GM18951 (cell line): Measurements from ENCODE around the gene CACNA1C.
"Not testable (repeated sequence)": the region's sequence is repeated elsewhere in the genome, so short reads cannot be mapped to it uniquely, and the experiment has no call there.

Experiments used
- POLR2A ChIP-seq: IDR thresholded peaks from 4 replicates; pipeline ENCODE4 v1.6.1; 2011; ENCODE audit warnings: mild to moderate bottlenecking; ENCODE audit not compliant: insufficient read length, insufficient read depth; ENCODE audit errors: extremely low read depth
- in situ Hi-C: fragments of 300-500 bp; cut with MboI; formaldehyde crosslinking; loops from one replicate; pipeline ENCODE4 v1.12.0; 2022; ENCODE audit warnings: low sequenced_read_pairs, mixed read lengths, inconsistent platforms; ENCODE audit not compliant: unreplicated experiment

CACNA1C gene

GRCh38 chr12:2099595-2099994 lies 46.8 kb downstream of the CACNA1C start:
- in situ Hi-C loops = no loop called here

DNA sequence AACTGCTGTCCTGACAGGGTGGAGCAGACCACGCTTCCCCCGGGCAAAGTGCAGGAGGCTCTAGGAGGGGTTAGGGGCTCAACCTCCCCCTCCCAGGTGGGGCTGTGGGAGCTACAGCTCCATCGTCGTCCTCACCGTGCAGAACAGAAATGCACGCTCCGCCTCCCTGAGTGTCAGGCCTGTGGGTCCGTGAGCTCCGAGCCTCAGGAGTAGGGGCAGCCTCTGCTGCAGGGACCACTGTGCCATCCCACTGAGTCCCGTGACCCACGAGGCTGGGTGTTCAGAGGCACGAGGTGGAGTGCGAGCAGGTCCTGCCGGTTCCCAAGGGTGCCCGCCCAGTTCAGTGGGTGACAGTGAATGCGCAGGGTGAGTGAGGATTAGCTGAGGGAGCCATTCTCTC lies 48.6 kb downstream of the CACNA1C start:
- in situ Hi-C loops = no loop called here
- TF ChIP-seq POLR2A = no peak

More at GRCh38 chr12:2099595-2099994, 46.8 kb downstream of the CACNA1C start:
- no peak for TF ChIP-seq POLR2A

- in situ Hi-C loops = no loop called here
- TF ChIP-seq POLR2A = no peak
Measured at GRCh38 chr12:2101771-2102170, 49.0 kb downstream of the CACNA1C start.

DNA sequence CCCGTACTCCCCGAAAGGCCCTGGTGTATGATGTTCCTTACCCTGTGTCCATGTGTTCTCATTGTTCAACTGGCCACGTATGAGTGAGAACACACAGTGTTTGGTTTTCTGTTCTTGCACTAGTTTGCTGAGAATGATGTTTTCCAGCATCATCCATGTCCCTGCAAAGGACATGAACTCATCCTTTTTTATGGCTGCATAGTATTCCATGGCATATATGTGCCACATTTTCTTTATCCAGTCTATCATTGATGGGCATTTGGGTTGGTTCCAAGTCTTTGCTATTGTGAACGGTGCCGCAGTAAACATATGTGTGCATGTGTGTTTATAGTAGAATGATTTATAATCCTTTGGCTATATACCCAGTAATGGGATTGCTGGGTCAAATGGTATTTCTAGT lies 49.9 kb downstream of the CACNA1C start:
- in situ Hi-C loops = not testable (repeated sequence)

- in situ Hi-C loops = not testable (repeated sequence)
Measured at GRCh38 chr12:2105387-2105786, 52.6 kb downstream of the CACNA1C start.

- TF ChIP-seq POLR2A = no peak
- in situ Hi-C loops = no loop called here
Measured at GRCh38 chr12:2108166-2108565, 55.4 kb downstream of the CACNA1C start.

- in situ Hi-C loops = no loop called here
Measured at GRCh38 chr12:2108975-2109671, 56.3 kb downstream of the CACNA1C start.

DNA sequence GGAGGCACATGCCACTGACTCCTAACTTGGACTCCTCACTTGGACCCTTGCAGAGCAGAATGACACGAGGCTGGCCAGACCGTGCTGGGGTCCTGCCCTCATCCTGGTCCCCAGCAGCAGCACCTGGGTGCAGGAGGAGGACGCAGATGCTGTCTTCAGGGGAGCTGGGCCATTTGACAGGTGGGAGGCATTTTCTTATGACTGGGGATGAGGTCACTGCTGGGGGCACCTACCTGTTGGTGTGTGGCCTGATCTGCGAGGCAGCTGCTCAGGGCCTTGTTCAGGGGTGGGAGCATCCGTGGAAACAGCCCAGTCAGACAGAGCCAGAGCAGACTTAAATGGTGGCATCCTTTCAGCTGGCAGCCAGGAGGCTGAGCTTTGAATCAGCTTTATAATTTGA lies 57.3 kb downstream of the CACNA1C start:
- no peak for TF ChIP-seq POLR2A
- in situ Hi-C loops = no loop called here

More at GRCh38 chr12:2108975-2109671, 56.3 kb downstream of the CACNA1C start:
- TF ChIP-seq POLR2A = no peak

GRCh38 chr12:2110849-2111566 lies 58.2 kb downstream of the CACNA1C start:
- in situ Hi-C loops = no loop called here
- no peak for TF ChIP-seq POLR2A

- in situ Hi-C loops = no loop called here
- no peak for TF ChIP-seq POLR2A
Measured at GRCh38 chr12:2111826-2112225, 59.0 kb downstream of the CACNA1C start.

DNA sequence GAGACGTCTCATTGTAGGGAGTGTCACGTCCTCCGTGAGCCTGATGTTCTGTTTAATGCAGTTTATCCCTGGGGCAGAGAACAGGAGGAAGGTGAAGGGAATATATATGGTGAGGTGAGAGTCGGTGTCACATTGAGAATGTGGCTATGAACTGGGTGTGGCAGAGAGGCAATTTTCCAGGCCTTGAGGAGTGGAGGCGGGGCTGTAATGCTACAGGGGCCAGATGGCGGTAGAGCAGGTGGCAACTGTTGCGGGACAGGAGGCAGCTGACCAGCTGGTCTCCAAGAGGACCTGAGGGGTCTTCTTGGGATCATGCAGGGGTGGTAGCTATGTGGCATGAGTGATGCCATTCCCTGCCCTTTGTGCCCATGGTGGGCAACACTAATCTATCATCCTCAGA lies 59.6 kb downstream of the CACNA1C start:
- in situ Hi-C loops = no loop called here
- TF ChIP-seq POLR2A = no peak

- TF ChIP-seq POLR2A = no peak
- in situ Hi-C loops = no loop called here
Measured at GRCh38 chr12:2113119-2113912, 60.5 kb downstream of the CACNA1C start.

- no peak for TF ChIP-seq POLR2A
- in situ Hi-C loops = no loop called here
Measured at GRCh38 chr12:2114071-2114470, 61.3 kb downstream of the CACNA1C start.
